ENCODE data around the gene EIF3L. TPM values are rescaled to one million over a fixed set of nuclear protein-coding genes. Genes with fewer than 3 reads are reported as not detected.
A peak's percentile ranks its signal among the peaks of the same experiment; 100 is the strongest.

EIF3L gene
- total and polyA plus RNA-seq, 9 of the 15 experiments (the other 6 are each of a cell fraction or from before 2014, with no cell fraction given): 257 to 699 (median 368) TPM

DNA sequence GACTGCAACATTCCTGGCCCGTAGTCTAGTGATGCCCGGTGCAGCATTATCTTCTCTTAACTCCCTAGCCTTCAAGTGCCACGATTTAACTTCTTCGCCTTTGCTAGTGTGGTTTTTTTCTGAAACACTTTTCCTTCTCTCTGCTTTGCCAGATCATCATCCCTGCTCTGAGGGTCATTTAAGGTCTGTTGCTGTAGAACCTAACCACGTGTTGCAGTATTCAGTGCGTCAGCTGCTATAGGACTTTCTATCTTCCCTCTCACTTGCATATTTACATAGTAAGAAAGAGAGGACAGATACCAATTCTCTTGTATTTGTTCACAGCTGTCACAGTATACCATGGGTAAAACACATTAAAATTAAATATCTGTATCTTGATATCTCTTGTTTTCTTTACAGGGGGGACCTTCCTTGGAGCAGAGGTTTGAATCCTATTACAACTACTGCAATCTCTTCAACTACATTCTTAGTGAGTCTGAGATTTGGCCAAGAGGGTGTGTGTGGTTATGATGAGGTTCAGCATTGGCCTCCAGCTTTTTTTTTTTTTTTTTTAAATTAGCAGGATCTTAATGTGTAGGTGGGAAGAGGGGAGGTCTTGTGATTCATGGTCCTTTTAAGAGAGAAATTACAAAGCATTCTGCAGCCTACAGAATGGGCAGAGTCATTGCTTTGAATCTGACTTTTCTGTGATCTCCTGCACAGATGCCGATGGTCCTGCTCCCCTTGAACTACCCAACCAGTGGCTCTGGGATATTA is 13.5 kb downstream of the EIF3L start:
- WGBS (ENCODE audit: insufficient coverage, low coverage, missing lambda C conversion rate): 79% methylated on average over 7 of the region's 7 CpGs
- no peaks in the 10 kb centered on the region for H3K9me1 ChIP-seq (ENCODE audit: control insufficient read depth, insufficient read depth, low read length)
- peaks cover 86% of the 10 kb centered on the region for H3K36me3 ChIP-seq (ENCODE audit: control insufficient read depth, insufficient read depth, low read length)
- no peaks in the 10 kb centered on the region for H3K27me3 ChIP-seq (ENCODE audit: control insufficient read depth in 2 of 2, insufficient read depth in 2 of 2, low read length in 2 of 2)
- H3K4me1 ChIP-seq (replicated peaks in 1 of 2; ENCODE audit: control insufficient read depth in 2 of 2, insufficient read depth in 2 of 2, low read length in 2 of 2): no peaks in the 10 kb centered on the region; a peak in 1 of 5 replicates
- no peak overlapping the region for H3K9ac ChIP-seq (ENCODE audit: insufficient read depth in 1 of 2, low read depth in 2 of 2, low read length in 2 of 2)
- H3K79me2 ChIP-seq (ENCODE audit: control insufficient read depth, insufficient read depth, low read length): peaks cover 24% of the 10 kb centered on the region
- FAIRE-seq: no peak
- no peak overlapping the region for H2AFZ ChIP-seq (ENCODE audit: low read depth, low read length)
- H4K20me1 ChIP-seq (replicated peaks; ENCODE audit: control insufficient read depth, insufficient read depth, low read length): no peaks in the 10 kb centered on the region
- TF ChIP-seq RBFOX2 (IDR thresholded peaks at IDR 0.05; ENCODE audit: low read depth, low read length) (0 out of 2 replicates have a peak, but pooled peaks have one; percentile 15), STAT5B (CRISPR knock-in tag; IDR thresholded peaks at IDR 0.05) (no peak)
- TF ChIP-seq, protein P1, sequence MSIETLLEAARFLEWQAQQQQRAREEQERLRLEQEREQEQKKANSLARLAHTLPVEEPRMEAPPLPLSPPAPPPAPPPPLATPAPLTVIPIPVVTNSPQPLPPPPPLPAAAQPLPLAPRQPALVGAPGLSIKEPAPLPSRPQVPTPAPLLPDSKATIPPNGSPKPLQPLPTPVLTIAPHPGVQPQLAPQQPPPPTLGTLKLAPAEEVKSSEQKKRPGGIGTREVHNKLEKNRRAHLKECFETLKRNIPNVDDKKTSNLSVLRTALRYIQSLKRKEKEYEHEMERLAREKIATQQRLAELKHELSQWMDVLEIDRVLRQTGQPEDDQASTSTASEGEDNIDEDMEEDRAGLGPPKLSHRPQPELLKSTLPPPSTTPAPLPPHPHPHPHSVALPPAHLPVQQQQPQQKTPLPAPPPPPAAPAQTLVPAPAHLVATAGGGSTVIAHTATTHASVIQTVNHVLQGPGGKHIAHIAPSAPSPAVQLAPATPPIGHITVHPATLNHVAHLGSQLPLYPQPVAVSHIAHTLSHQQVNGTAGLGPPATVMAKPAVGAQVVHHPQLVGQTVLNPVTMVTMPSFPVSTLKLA (conservative IDR thresholded peaks at IDR 0.05): 0 out of 4 replicates have a peak, but pooled peaks of 1 of the 2 experiments have one; percentile 29
- CTCF ChIA-PET (ENCODE audit: low intra/inter-chr PET ratio): interaction anchor here (0.6 to 1.9 kb wide), 3 partner anchors 12 to 55 kb away, joined by 3 to 9 read pairs (median 3); partner anchors contain the start of gene GCAT
- no TSS peak for BruUV-seq (replicated peaks)
- DNase-seq (ENCODE audit: extremely low read depth in 1 of 4, low spot score in 3 of 4): no peak
- ATAC-seq: no peak
- in situ Hi-C loops (cut with MboI): no loop called here
- no peak overlapping the region for H3K4me2 ChIP-seq (ENCODE audit: insufficient read depth, low read length)
- POLR2A ChIA-PET: interaction anchor here (0.6 to 2.4 kb wide), 7 partner anchors 8 to 56 kb away, joined by 3 to 7 read pairs (median 4); partner anchors contain the start of gene EIF3L
- no peak overlapping the region for H3K4me3 ChIP-seq
- intact Hi-C loops (cut with micrococcal nuclease): loop anchor here (1.0 kb wide), 1 partner anchor 45 kb away; no protein-coding TSS in a partner anchor
- H3K27ac ChIP-seq (ENCODE audit: extremely low read depth, low read depth, low read length): no peak overlapping the region
- H3K9me3 ChIP-seq (replicated peaks; ENCODE audit: control insufficient read depth, insufficient read depth, low read depth, low read length): no peaks in the 10 kb centered on the region

All from K562 (cell line).